Ramos (cell line): Measurements from ENCODE around the gene C10orf62.
"Not testable (repeated sequence)": the region's sequence is repeated elsewhere in the genome, so short reads cannot be mapped to it uniquely, and the experiment has no call there.

Experiments
- in situ Hi-C: fragments of 300-500 bp; cut with MboI; formaldehyde crosslinking; loops from one replicate; pipeline ENCODE4 v1.14.3; 2022; ENCODE audit warnings: low sequenced_read_pairs; ENCODE audit not compliant: unreplicated experiment

Gene C10orf62

GRCh38 chr10:97589479-97589878, at the start of gene C10orf62:
Gene C10orf62, plus strand, starts transcription at chr10:97589721. Its CDS starts 177 bp downstream, at chr10:97589898.
- in situ Hi-C loops = no loop called here

GRCh38 chr10:97540669-97541500, 48.6 kb upstream of the C10orf62 start:
- in situ Hi-C loops = no loop called here

- in situ Hi-C loops = no loop called here
These were observed 47.1 kb upstream of the C10orf62 start for GRCh38 chr10:97542169-97543024.

GRCh38 chr10:97543025-97543546, 46.4 kb upstream of the C10orf62 start:
- in situ Hi-C loops = no loop called here

GRCh38 chr10:97546456-97547270, 42.9 kb upstream of the C10orf62 start:
- in situ Hi-C loops = no loop called here

GRCh38 chr10:97547271-97547600, 42.3 kb upstream of the C10orf62 start:
- in situ Hi-C loops = no loop called here

- in situ Hi-C loops = no loop called here
These were observed 41.6 kb upstream of the C10orf62 start for GRCh38 chr10:97547962-97548361.

GRCh38 chr10:97548828-97549455, 40.6 kb upstream of the C10orf62 start:
- in situ Hi-C loops = no loop called here

GRCh38 chr10:97549587-97550322, 39.8 kb upstream of the C10orf62 start:
- in situ Hi-C loops = loop anchor here (5.0 kb wide), 1 partner anchor 87 kb away; no protein-coding TSS in a partner anchor

- in situ Hi-C loops = loop anchor here (5.0 kb wide), 1 partner anchor 88 kb away; no protein-coding TSS in a partner anchor
These were observed 39.0 kb upstream of the C10orf62 start for GRCh38 chr10:97550336-97551149.

- in situ Hi-C loops = loop anchor here (5.0 kb wide), 1 partner anchor 89 kb away; no protein-coding TSS in a partner anchor
These were observed 38.2 kb upstream of the C10orf62 start for GRCh38 chr10:97551271-97551670.

- in situ Hi-C loops = loop anchor here (5.0 kb wide), 1 partner anchor 91 kb away; no protein-coding TSS in a partner anchor
These were observed 35.9 kb upstream of the C10orf62 start for GRCh38 chr10:97553575-97554031.

- in situ Hi-C loops = loop anchor here (5.0 kb wide), 1 partner anchor 92 kb away; no protein-coding TSS in a partner anchor
These were observed 35.2 kb upstream of the C10orf62 start for GRCh38 chr10:97554336-97554735.

GRCh38 chr10:97555541-97555940, 34.0 kb upstream of the C10orf62 start:
- in situ Hi-C loops = not testable (repeated sequence)

GRCh38 chr10:97560731-97561381, 28.7 kb upstream of the C10orf62 start:
- in situ Hi-C loops = not testable (repeated sequence)

GRCh38 chr10:97561386-97562077, 28.0 kb upstream of the C10orf62 start:
- in situ Hi-C loops = not testable (repeated sequence)

GRCh38 chr10:97562329-97562728, 27.2 kb upstream of the C10orf62 start:
- in situ Hi-C loops = not testable (repeated sequence)
